HG03103 (cell line): ENCODE measurements around the gene TNP1.

Experiments used
- ATAC-seq: cut with Tn5 transposase; IDR thresholded peaks from one replicate; pipeline ENCODE4 v1.9.1; 2021; ENCODE audit warnings: low read depth; ENCODE audit not compliant: unreplicated experiment

TNP1 gene

DNA sequence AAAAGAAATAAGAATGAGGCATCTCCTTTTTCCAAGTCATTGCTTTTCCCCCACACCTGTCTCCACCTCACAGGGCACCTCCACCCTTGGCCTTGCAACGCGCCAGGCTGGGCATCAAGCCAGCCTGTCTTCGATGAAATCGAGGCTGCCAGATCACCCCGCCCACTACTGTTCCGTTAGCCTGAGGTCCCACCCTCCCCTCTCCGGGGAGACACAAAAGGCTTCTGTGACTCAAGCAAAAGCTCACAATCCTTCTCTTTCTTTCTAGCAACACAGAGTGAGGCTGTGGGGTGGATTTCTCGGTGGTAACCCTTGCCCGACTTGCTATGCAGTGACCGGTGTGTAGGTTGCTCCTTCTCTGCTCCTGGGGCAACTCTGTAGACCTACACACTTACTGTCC, 9.9 kb downstream of the TNP1 start:
- no peak for ATAC-seq

GRCh38 chr2:216845426-216845825, 14.4 kb downstream of the TNP1 start:
- ATAC-seq = no peak

DNA sequence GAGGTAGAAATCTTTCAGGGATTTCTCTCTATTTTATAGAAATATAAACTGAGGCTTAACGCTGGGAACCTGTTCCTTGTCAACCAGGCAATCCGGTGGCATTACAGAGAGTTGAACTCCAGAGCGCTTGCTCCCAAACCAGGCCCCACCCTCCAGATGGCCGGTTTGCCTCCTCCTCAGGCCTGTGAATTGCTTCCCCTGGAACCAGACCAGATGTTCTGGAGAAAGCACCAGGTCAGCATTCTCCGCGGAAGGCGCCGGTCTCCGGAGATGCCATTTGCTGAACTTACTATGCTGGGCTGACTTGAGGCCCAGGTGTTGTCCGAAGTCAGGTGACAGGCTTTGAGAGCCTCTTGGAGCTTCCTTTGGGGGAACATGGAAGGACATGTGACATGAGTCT, 17.2 kb downstream of the TNP1 start:
- no peak for ATAC-seq

DNA sequence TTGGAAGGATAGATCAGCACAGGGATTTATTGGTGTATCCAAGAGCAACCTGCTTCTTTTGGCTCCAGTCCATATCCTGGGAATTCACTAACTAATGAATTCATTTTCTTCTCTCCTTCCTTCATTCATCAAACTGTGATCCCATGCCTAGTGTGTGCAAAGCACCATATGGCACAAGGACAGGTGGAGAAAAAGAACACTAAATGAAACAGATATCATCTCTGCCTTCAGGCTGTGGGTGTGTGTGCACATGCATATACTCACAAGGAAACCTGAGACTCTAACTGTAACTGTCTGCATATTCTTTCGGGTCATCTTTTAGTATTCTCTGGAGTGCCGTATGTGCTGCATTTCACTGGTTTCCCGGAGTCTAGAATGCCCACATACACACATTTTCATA, 20.2 kb downstream of the TNP1 start:
- ATAC-seq = no peak

- ATAC-seq = no peak
Measured at GRCh38 chr2:216838151-216838550, 21.7 kb downstream of the TNP1 start.

- ATAC-seq = no peak
Measured at GRCh38 chr2:216837740-216838139, 22.1 kb downstream of the TNP1 start.

- ATAC-seq = no peak
Measured at GRCh38 chr2:216833061-216833460, 26.8 kb downstream of the TNP1 start.

DNA sequence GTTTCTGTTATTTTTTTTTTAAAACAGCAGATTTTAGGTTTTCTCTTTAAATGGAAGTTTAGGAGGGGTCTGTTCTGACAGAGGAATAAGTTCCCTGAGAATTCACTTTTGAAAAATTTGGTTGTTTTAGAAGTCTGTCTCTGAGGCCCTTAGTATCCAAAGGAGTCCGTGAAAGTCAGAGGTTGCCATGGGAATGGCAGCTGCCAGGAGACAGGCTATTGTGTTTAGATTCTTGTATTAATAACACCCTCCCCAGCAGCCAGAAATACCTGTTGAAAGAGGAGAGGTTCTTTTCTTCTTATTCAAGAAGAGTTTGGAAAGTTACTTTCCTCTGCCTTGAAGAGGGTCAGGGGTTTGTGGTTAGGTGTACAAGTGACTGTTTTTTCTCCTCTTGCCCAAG, 29.5 kb downstream of the TNP1 start:
- ATAC-seq = no peak

DNA sequence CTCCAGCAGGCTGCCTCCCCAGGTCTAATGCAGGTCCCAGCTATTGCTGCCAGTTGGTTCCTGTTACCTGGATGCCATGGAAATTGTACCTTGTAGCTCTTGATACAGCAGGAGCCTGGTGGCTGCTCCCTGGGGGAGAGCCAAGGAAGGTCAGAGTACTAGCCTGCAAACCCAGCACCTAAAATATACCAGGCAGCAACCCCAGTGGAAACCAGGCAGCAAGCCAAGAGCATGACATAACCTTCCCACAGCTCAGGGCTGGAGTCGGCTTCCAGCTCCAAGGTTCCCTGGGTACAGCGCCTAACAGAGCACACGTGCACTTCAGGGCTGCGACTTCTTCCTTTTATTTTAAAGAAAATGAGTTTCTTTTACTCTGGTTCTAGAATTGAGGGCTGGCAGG, 30.3 kb downstream of the TNP1 start:
- ATAC-seq = no peak

GRCh38 chr2:216827073-216827720, 32.7 kb downstream of the TNP1 start:
- ATAC-seq = no peak

DNA sequence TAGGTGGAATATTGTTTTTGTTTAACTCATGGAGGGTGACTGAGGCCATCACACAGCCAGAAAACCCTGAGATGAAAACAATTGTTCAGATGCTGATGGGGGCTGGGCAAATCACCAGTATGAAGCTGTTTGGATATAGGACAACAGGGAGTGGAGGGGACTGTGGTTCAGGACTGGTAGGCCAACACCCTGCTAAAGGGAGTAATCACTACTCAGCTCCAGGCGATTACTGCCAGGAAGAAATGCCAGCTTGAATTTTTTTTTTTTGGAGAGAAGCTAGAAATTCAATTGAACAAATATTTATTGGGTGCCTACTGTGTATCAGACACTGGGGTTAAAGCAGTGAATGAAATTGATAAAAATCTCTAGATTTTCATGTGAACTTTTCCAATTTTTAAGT, 37.4 kb downstream of the TNP1 start:
- no peak for ATAC-seq

- no peak for ATAC-seq
Measured at GRCh38 chr2:216820709-216821108, 39.2 kb downstream of the TNP1 start.

DNA sequence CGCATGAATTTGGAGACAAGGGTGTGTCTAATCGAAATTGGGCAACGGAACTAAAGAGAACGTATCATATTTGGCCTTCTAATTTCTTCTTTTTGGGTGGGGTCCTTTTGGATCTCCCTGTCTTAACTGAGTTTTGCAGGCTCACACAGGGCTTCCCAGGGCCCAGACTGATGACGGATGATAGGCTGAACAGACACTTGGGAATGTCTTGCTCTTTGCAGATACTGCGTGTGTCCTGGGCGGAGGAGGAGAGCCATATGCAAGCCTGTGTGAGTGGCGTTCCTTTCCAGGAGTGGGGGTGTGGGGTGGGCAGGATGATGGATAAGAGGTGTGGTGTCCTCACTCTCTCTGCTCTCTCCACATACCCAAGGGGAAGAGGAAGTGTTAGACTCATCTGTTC, 40.1 kb downstream of the TNP1 start:
- ATAC-seq = no peak

DNA sequence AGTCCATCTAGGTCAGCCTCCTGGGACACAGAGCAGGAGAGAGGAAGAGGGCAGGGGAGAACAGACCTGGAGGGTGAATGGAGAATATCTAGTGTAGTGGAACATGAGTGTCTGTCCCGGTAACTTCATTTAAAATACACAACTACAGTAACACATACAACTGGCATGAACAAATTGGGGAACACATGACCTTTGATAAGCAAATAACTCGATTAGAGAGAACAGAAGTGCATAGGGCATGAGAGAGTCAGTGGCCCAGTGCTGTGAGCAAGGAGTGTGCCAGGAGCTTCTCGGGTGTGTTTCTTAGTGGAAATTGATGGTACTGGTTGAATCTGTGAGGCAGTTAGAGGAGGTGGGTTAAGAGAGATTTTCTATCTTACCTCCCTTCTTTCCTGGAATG, 40.8 kb downstream of the TNP1 start:
- no peak for ATAC-seq

GRCh38 chr2:216810399-216811160, 49.3 kb downstream of the TNP1 start:
- no peak for ATAC-seq
